GM20000 (cell line): ENCODE data around the gene PILRA.
"Not testable (repeated sequence)": the region's sequence is repeated elsewhere in the genome, so short reads cannot be mapped to it uniquely, and the experiment has no call there.

Experiments
- DNase-seq: peaks from one replicate; pipeline ENCODE4 v3.0.0; 2012; ENCODE audit warnings: low spot score
- TF ChIP-seq, protein P1 (sequence below): IDR thresholded peaks from 2 replicates; pipeline ENCODE4 v1.5.1; 2012; ENCODE audit warnings: mild to moderate bottlenecking, control low read depth; ENCODE audit errors: extremely low read depth, missing control alignments

The PILRA gene

DNA sequence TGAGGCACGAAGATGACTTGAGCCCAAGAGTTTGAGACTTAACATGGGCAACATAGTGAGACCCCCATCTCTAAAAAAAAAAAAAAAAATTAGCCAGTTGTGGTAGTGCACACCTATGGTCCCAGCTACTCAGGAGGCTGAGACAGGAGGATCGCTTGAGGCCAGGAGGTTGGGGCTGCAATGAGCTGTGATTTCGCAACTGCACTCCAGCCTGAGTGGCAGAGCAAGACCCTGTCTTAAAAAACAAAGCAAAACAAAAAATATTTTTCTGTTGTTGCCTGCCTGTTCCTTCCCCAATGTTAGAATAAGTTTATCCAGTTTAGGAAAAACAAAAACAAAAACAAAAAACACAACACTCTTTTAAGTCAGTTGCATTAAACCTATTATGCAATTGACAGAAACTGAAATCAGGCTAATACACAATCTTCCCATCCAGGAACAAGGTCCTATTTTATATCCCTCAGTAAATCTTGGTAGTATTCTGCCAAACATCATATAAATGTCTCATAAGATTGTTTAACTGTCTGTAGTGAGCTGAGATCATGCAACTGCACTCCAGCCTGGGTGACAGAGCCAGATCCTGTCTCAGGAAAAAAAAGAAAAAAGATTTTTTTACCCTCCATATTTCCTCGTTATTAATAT, 4.9 kb downstream of the PILRA start:
- no peak for DNase-seq
- TF ChIP-seq, protein P1, sequence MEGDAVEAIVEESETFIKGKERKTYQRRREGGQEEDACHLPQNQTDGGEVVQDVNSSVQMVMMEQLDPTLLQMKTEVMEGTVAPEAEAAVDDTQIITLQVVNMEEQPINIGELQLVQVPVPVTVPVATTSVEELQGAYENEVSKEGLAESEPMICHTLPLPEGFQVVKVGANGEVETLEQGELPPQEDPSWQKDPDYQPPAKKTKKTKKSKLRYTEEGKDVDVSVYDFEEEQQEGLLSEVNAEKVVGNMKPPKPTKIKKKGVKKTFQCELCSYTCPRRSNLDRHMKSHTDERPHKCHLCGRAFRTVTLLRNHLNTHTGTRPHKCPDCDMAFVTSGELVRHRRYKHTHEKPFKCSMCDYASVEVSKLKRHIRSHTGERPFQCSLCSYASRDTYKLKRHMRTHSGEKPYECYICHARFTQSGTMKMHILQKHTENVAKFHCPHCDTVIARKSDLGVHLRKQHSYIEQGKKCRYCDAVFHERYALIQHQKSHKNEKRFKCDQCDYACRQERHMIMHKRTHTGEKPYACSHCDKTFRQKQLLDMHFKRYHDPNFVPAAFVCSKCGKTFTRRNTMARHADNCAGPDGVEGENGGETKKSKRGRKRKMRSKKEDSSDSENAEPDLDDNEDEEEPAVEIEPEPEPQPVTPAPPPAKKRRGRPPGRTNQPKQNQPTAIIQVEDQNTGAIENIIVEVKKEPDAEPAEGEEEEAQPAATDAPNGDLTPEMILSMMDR, result no peak

DNA sequence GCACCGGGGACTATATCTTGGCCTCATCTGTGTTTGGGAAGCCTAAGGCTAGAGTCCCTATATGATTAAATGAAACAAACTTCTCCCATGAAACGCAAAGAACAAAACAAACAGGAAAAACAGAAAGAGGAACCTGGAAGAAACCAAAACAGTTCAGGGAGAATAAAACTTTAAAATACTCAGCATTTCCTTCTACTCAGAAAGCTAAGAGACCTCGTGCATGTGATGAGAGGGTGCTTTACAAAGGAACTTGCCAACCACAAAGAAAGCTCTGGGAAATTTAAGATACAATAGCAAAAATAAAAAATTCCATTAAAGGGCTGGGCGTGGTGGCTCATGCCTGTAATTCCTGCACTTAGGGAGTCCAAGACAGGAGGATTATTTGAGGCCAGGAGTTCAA, 6.9 kb downstream of the PILRA start:
- DNase-seq, result no peak
- TF ChIP-seq, protein P1, result no peak

DNA sequence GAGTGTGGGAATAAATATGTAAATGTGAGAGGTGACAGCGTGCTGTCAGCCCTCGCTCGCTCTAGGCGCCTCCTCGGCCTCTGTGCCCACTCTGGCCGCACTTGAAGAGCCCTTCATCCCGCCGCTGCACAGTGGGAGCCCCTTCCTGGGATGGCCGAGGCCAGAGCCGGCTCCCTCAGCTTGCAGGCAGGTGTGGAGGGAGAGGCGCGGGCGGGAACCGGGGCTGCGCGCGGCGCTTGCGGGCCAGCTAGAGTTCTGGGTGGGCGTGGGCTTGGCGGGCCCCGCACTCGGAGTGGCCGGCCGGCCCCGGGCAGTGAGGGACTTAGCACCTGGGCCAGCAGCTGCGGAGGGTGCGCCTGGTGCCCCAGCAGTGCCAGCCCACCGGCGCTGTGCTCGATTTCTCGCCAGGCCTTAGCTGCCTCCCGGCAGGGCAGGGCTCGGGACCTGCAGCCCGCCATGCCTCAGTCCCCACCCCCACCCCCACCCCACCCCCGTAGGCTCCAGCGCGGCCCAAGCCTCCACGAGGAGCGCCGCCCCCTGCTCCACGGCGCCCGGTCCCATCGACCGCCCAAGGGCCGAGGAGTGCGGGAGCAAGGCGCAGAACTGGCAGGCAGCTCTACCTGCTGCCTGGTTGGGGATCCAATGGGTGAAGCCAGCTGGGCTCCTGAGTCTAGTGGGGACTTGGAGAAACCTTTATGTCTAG, 8.4 kb downstream of the PILRA start:
- DNase-seq, result not testable (repeated sequence)

DNA sequence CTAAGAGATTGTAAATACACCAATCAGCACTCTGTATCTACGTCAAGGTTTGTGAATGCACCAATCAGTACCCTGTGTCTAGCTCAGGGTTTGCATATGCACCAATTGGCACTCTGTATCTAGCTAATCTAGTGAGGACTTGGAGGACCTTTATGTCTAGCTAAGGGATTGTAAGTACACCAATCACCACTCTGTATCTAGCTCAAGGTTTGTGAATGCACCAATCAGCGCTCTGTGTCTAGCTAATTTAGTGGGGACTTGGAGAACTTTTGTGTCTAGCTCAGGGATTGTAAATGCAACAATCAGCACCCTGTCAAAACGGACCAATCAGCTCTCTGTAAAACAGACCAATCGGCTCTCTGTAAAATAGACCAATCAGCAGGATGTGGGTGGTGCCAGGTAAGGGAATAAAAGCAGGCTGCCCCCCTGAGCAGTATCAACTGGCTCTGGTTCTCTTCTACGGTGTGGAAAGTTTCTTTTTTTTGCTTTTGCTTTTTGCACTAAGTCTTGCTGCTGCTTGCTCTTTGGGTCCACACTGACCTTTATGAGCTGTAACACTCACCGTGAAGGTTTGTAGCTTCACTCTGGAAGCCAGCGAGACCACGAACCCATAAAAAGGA, 9.1 kb downstream of the PILRA start:
- DNase-seq, result not testable (repeated sequence)

DNA sequence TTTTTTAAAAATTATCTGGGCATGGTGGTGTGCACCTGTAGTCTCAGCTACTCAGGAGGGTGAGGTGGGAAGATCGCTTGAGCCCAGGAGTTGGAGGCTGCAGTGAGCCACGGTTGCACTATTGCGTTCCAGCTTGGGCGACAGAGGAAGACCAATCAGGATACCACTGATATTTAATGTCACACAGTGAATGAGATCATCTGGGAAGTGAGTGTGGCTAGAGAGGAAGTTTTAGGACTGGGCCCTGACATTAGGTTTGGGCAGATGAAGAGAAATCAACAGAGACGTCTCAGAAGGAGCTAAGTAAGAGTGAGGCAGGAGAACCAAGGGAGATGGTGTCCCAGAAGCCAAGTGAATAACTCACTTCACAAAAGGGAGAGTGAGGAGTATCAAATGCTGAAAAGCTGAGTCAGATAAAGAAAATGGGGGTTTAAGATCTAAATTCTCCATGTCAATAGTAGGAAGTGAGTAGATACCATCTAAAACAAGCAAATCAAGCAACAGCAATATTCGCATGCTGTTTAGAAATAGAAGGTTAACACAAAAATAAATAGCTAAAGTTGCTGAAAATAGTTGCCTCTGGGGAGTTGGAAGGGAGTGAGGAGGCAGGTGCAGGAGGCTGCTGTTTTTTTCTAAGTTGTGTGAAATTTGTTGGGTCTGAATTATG, 11.5 kb downstream of the PILRA start:
- DNase-seq, result no peak
- TF ChIP-seq, protein P1, result no peak

DNA sequence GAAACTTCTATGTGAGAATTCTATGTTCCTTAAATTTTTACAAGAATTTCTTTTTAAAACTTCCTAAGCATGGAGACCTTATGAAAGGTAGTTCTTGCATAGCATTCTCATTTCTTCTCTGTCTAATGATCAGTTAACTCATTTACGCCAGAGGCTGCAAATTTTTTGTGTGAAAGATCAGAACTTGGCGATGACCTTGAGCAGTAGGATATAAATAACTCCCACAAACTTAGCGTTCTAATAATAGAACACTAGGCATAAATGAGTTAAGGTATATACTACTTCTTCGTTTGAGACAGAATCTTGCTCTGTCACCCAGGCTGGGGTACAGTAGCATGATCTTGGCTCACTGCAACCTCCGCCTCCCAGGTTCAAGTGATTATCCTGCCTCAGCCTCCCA, 13.7 kb downstream of the PILRA start:
- TF ChIP-seq, protein P1, result no peak
- DNase-seq, result no peak

DNA sequence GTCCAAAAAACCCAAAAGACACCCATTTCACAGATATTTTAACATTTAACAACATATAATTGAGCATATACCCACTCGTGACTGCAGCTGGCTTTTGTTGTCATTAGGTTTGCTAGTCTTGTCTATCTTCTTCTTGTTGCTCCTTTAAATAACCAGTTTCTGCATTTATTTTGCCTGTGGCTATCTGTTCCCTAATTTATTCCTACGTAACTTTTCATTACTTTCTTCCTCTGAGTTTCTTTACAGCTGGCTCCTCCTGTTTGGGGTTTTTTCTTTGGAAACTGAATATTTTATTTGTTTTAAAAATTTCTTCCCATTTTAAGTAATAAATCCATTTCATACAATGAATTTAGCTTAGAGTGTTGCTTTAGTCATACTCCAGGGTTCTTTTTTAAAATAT, 14.4 kb downstream of the PILRA start:
- DNase-seq, result no peak
- TF ChIP-seq, protein P1, result no peak

DNA sequence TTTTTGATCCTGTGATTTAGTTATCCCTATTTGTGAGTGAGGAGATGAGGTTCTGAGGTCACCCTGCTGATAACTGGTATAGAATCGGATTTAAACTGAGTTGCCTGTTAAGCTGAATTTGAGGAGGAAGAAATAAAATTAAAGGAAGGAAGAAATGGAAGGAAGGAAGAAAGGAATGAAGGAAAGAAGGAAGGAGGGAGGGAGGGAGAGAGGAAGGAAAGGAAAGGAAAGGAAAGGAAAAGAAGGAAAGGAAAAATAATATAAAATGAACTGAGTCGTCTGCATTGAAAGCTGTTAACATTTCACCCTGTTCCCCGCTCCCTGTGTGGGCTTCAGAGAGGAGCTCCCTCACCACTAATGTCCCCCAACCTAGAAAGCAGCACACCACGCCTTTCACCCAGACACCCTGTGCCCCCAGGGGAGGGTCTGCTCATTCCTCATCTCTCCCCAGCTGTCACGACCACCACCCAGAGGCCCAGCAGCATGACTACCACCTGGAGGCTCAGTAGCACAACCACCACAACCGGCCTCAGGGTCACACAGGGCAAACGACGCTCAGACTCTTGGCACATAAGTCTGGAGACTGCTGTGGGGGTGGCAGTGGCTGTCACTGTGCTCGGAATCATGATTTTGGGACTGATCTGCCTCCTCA, 16.3 kb downstream of the PILRA start:
- DNase-seq, result no peak
- TF ChIP-seq, protein P1, result no peak
